ENCODE measurements around the gene ITM2C.

ITM2C gene

GRCh38 chr2:230899786-230900185 lies 35.0 kb downstream of the ITM2C start:
- no peaks in the 10 kb centered on the region for H4K20me1 ChIP-seq (ENCODE audit: insufficient read depth, low read length, poor library complexity, severe bottlenecking)
- H3K4me3 ChIP-seq (ENCODE audit: low read length, poor library complexity, severe bottlenecking) = no peak overlapping the region
- no peaks in the 10 kb centered on the region for H3K9me2 ChIP-seq (replicated peaks; ENCODE audit: low read depth, low read length)
- H3F3A ChIP-seq (ENCODE audit: low read depth) = no peaks in the 10 kb centered on the region
- H3K4me2 ChIP-seq (ENCODE audit: low read depth, low read length, poor library complexity, severe bottlenecking) = no peak overlapping the region
- H2AFZ ChIP-seq (ENCODE audit: low read length) = no peak overlapping the region
- no peaks in the 10 kb centered on the region for H3K4me1 ChIP-seq (ENCODE audit: insufficient read depth, low read length, poor library complexity, severe bottlenecking)
- H3K27me3 ChIP-seq (ENCODE audit: insufficient read depth, low read length, poor library complexity, severe bottlenecking) = no peaks in the 10 kb centered on the region
- no peaks in the 10 kb centered on the region for H3K79me2 ChIP-seq (ENCODE audit: insufficient read depth, low read length)
- no peaks in the 10 kb centered on the region for H3K9me3 ChIP-seq (ENCODE audit: insufficient read depth, low read depth, low read length)
- H3K9ac ChIP-seq (ENCODE audit: low read depth, low read length, poor library complexity, severe bottlenecking) = no peak overlapping the region
- H3K36me3 ChIP-seq (ENCODE audit: insufficient read depth, low read length) = no peaks in the 10 kb centered on the region
- TF ChIP-seq CTCF (conservative IDR thresholded peaks at IDR 0.05; ENCODE audit: low read length) (no peak), EZH2phosphoT487 (IDR thresholded peaks at IDR 0.05; ENCODE audit: borderline replicate concordance) (no peak)

- Histone ChIP-seq H3F3A (ENCODE audit: low read depth) (no peaks in the 10 kb centered on the region), H3K9me3 (ENCODE audit: insufficient read depth, low read depth, low read length) (no peaks in the 10 kb centered on the region), H3K27me3 (ENCODE audit: insufficient read depth, low read length, poor library complexity, severe bottlenecking) (no peaks in the 10 kb centered on the region), H3K4me2 (ENCODE audit: low read depth, low read length, poor library complexity, severe bottlenecking) (no peak overlapping the region), H3K4me3 (ENCODE audit: low read length, poor library complexity, severe bottlenecking) (no peak overlapping the region), H3K36me3 (ENCODE audit: insufficient read depth, low read length) (no peaks in the 10 kb centered on the region), H3K9ac (ENCODE audit: low read depth, low read length, poor library complexity, severe bottlenecking) (no peak overlapping the region), H4K20me1 (ENCODE audit: insufficient read depth, low read length, poor library complexity, severe bottlenecking) (no peaks in the 10 kb centered on the region), H3K79me2 (ENCODE audit: insufficient read depth, low read length) (no peaks in the 10 kb centered on the region), H2AFZ (ENCODE audit: low read length) (no peak overlapping the region), H3K4me1 (ENCODE audit: insufficient read depth, low read length, poor library complexity, severe bottlenecking) (no peaks in the 10 kb centered on the region), H3K9me2 (replicated peaks; ENCODE audit: low read depth, low read length) (no peaks in the 10 kb centered on the region)
- TF ChIP-seq CTCF (conservative IDR thresholded peaks at IDR 0.05; ENCODE audit: low read length) (no peak), EZH2phosphoT487 (IDR thresholded peaks at IDR 0.05; ENCODE audit: borderline replicate concordance) (no peak)
Observed at GRCh38 chr2:230900336-230900995, 35.7 kb downstream of the ITM2C start.

GRCh38 chr2:230901006-230901405 lies 36.3 kb downstream of the ITM2C start:
- H3K9me3 ChIP-seq (ENCODE audit: insufficient read depth, low read depth, low read length) = no peaks in the 10 kb centered on the region
- H3K9ac ChIP-seq (ENCODE audit: low read depth, low read length, poor library complexity, severe bottlenecking) = no peak overlapping the region
- H3K36me3 ChIP-seq (ENCODE audit: insufficient read depth, low read length) = no peaks in the 10 kb centered on the region
- no peaks in the 10 kb centered on the region for H4K20me1 ChIP-seq (ENCODE audit: insufficient read depth, low read length, poor library complexity, severe bottlenecking)
- H3F3A ChIP-seq (ENCODE audit: low read depth) = no peaks in the 10 kb centered on the region
- H2AFZ ChIP-seq (ENCODE audit: low read length) = no peak overlapping the region
- no peak overlapping the region for H3K4me2 ChIP-seq (ENCODE audit: low read depth, low read length, poor library complexity, severe bottlenecking)
- no peak overlapping the region for H3K4me3 ChIP-seq (ENCODE audit: low read length, poor library complexity, severe bottlenecking)
- no peaks in the 10 kb centered on the region for H3K9me2 ChIP-seq (replicated peaks; ENCODE audit: low read depth, low read length)
- no peaks in the 10 kb centered on the region for H3K4me1 ChIP-seq (ENCODE audit: insufficient read depth, low read length, poor library complexity, severe bottlenecking)
- no peaks in the 10 kb centered on the region for H3K27me3 ChIP-seq (ENCODE audit: insufficient read depth, low read length, poor library complexity, severe bottlenecking)
- H3K79me2 ChIP-seq (ENCODE audit: insufficient read depth, low read length) = no peaks in the 10 kb centered on the region
- TF ChIP-seq EZH2phosphoT487 (IDR thresholded peaks at IDR 0.05; ENCODE audit: borderline replicate concordance) (no peak), CTCF (conservative IDR thresholded peaks at IDR 0.05; ENCODE audit: low read length) (no peak)
